Loucy (cell line): ENCODE data around the gene C2orf15.
"Not testable (repeated sequence)": the region's sequence is repeated elsewhere in the genome, so short reads cannot be mapped to it uniquely, and the experiment has no call there.

Experiments used
- H2AFZ ChIP-seq: fragments of 200-600 bp; sonication (generic); 2 replicates; pipeline ENCODE4 v1.6.0; 2016; ENCODE audit warnings: antibody characterized with exemption, mild to moderate bottlenecking, low read length, moderate library complexity
- H3F3A ChIP-seq: fragments of 200-600 bp; 2 replicates; pipeline ENCODE4 v1.6.0; 2016; ENCODE audit warnings: antibody characterized with exemption, low read depth, mild to moderate bottlenecking
- H3K27me3 ChIP-seq: fragments of 200-600 bp; sonication (generic); 2 replicates; pipeline ENCODE4 v1.6.1; 2014; ENCODE audit warnings: low read length, mild to moderate bottlenecking; ENCODE audit not compliant: insufficient read depth, poor library complexity, severe bottlenecking
- H3K36me3 ChIP-seq: fragments of 200-600 bp; sonication (generic); 2 replicates; pipeline ENCODE4 v1.6.1; 2016; ENCODE audit warnings: low read length; ENCODE audit not compliant: insufficient read depth
- H3K4me1 ChIP-seq: fragments of 200-600 bp; sonication (generic); 2 replicates; pipeline ENCODE4 v1.5.1; 2014; ENCODE audit warnings: low read length, mild to moderate bottlenecking; ENCODE audit not compliant: insufficient read depth, poor library complexity, severe bottlenecking
- H3K4me2 ChIP-seq: fragments of 200-600 bp; sonication (generic); 2 replicates; pipeline ENCODE4 v1.6.0; 2014; ENCODE audit warnings: antibody characterized with exemption, low read length, low read depth, mild to moderate bottlenecking; ENCODE audit not compliant: poor library complexity, severe bottlenecking
- H3K4me3 ChIP-seq: fragments of 200-600 bp; sonication (generic); 2 replicates; pipeline ENCODE4 v1.5.1; 2014; ENCODE audit warnings: low read length, mild to moderate bottlenecking, mixed read lengths; ENCODE audit not compliant: poor library complexity, severe bottlenecking
- H3K79me2 ChIP-seq: fragments of 200-600 bp; sonication (generic); 2 replicates; pipeline ENCODE4 v1.6.1; 2014; ENCODE audit warnings: low read length; ENCODE audit not compliant: insufficient read depth
- H3K9ac ChIP-seq: fragments of 200-600 bp; sonication (generic); 2 replicates; pipeline ENCODE4 v1.6.0; 2014; ENCODE audit warnings: mild to moderate bottlenecking, low read depth, low read length, moderate library complexity; ENCODE audit not compliant: poor library complexity, severe bottlenecking
- H3K9me2 ChIP-seq: fragments of 200-600 bp; sonication (generic); replicated peaks from 2 replicates; pipeline ENCODE4 v1.6.1; 2016; ENCODE audit warnings: low read depth, low read length, mixed read lengths
- H3K9me3 ChIP-seq: fragments of 200-600 bp; sonication (generic); 2 replicates; pipeline ENCODE4 v1.6.1; 2014; ENCODE audit warnings: mild to moderate bottlenecking, antibody characterized with exemption, low read length, low read depth; ENCODE audit not compliant: insufficient read depth
- H4K20me1 ChIP-seq: fragments of 200-600 bp; sonication (generic); 2 replicates; pipeline ENCODE4 v1.6.0; 2014; ENCODE audit warnings: antibody characterized with exemption, low read length, mild to moderate bottlenecking; ENCODE audit not compliant: insufficient read depth, poor library complexity, severe bottlenecking
- CTCF ChIP-seq: fragments of 200-600 bp; sonication (generic); conservative IDR thresholded peaks from 2 replicates; pipeline ENCODE4 v1.5.1; 2014; ENCODE audit warnings: mild to moderate bottlenecking, antibody characterized with exemption, low read length
- EZH2phosphoT487 ChIP-seq: fragments of 200-600 bp; IDR thresholded peaks from 2 replicates; pipeline ENCODE4 v1.6.1; 2018; ENCODE audit warnings: antibody characterized with exemption, mild to moderate bottlenecking, moderate library complexity, borderline replicate concordance

C2orf15 gene

GRCh38 chr2:99111945-99112344, 29.6 kb upstream of the C2orf15 start:
- no peaks in the 10 kb centered on the region for H3K9me2 ChIP-seq
- no peak overlapping the region for H3K9ac ChIP-seq
- no peak overlapping the region for H2AFZ ChIP-seq
- TF ChIP-seq EZH2phosphoT487: no peak
- TF ChIP-seq CTCF: no peak
- H3K27me3 ChIP-seq: no peaks in the 10 kb centered on the region
- H3K4me2 ChIP-seq: no peak overlapping the region
- no peaks in the 10 kb centered on the region for H3K36me3 ChIP-seq
- H3K4me3 ChIP-seq: no peak overlapping the region
- H3K4me1 ChIP-seq: peaks cover 1% of the 10 kb centered on the region
- no peaks in the 10 kb centered on the region for H3K79me2 ChIP-seq
- no peaks in the 10 kb centered on the region for H3F3A ChIP-seq
- H3K9me3 ChIP-seq: no peaks in the 10 kb centered on the region
- H4K20me1 ChIP-seq: no peaks in the 10 kb centered on the region

GRCh38 chr2:99112617-99113016, 28.9 kb upstream of the C2orf15 start:
- Histone ChIP-seq H3K36me3 (no peaks in the 10 kb centered on the region), H3K9me2 (no peaks in the 10 kb centered on the region), H3F3A (no peaks in the 10 kb centered on the region), H3K9ac (no peak overlapping the region), H3K4me2 (no peak overlapping the region), H4K20me1 (no peaks in the 10 kb centered on the region), H2AFZ (no peak overlapping the region), H3K27me3 (no peaks in the 10 kb centered on the region), H3K4me3 (no peak overlapping the region), H3K9me3 (no peaks in the 10 kb centered on the region), H3K79me2 (no peaks in the 10 kb centered on the region), H3K4me1 (no peaks in the 10 kb centered on the region)
- TF ChIP-seq EZH2phosphoT487: no peak
- TF ChIP-seq CTCF: no peak

GRCh38 chr2:99127981-99128380, 13.5 kb upstream of the C2orf15 start:
- Histone ChIP-seq H3K9me3 (no peaks in the 10 kb centered on the region), H3K4me1 (no peaks in the 10 kb centered on the region), H3K79me2 (no peaks in the 10 kb centered on the region), H3K9me2 (no peaks in the 10 kb centered on the region), H3K4me2 (no peak overlapping the region), H3K36me3 (no peaks in the 10 kb centered on the region), H3K4me3 (no peak overlapping the region), H3F3A (no peaks in the 10 kb centered on the region), H4K20me1 (no peaks in the 10 kb centered on the region), H2AFZ (no peak overlapping the region), H3K27me3 (no peaks in the 10 kb centered on the region), H3K9ac (no peak overlapping the region)
- no peak for TF ChIP-seq CTCF
- no peak for TF ChIP-seq EZH2phosphoT487

GRCh38 chr2:99135044-99135556, 6.4 kb upstream of the C2orf15 start:
- H3K4me2 ChIP-seq, H3K36me3 ChIP-seq: not testable (repeated sequence)

More at GRCh38 chr2:99135044-99135556, 6.4 kb upstream of the C2orf15 start:
- H3K27me3 ChIP-seq, H3K4me1 ChIP-seq, H2AFZ ChIP-seq, H3F3A ChIP-seq, H3K9ac ChIP-seq, H3K4me3 ChIP-seq, H3K9me2 ChIP-seq, H3K9me3 ChIP-seq, H4K20me1 ChIP-seq, H3K79me2 ChIP-seq: not testable (repeated sequence)
